Neural progenitor cell (in vitro differentiated cells): ENCODE measurements around the gene CCDC117.
"Not testable (repeated sequence)": the region's sequence is repeated elsewhere in the genome, so short reads cannot be mapped to it uniquely, and the experiment has no call there.

Experiments
- CTCF ChIP-seq: fragments of 200-600 bp; sonication (generic); IDR thresholded peaks from 2 replicates; pipeline ENCODE4 v1.5.1; 2017; ENCODE audit warnings: antibody characterized with exemption, mild to moderate bottlenecking
- EZH2 ChIP-seq: fragments of 200-600 bp; sonication (generic); IDR thresholded peaks from 2 replicates; pipeline ENCODE4 v1.6.1; 2017; ENCODE audit warnings: antibody characterized with exemption, mild to moderate bottlenecking, moderate library complexity
- EZH2phosphoT487 ChIP-seq: fragments of 200-600 bp; sonication (generic); IDR thresholded peaks from 2 replicates; pipeline ENCODE4 v1.6.1; 2017; ENCODE audit warnings: antibody characterized with exemption

DNA sequence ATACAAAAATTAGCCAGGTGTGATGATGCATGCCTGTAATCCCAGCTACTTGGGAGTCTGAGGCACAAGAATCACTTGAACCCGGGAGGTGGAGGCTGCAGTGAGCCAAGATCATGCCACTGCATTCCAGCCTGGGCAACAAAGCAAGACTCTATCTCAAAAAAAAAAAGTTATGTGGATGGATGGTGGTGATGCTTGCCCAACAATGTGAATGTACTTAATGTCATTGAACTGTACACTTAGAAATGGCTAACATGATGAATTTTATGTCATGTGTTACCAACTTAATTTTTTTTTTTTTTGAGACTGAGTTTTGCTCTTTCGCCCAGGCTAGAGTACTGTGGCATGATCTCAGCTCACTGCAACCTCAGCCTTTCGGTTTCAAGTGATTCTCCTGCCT is 18.0 kb upstream of the CCDC117 start:
- not testable (repeated sequence) for TF ChIP-seq CTCF, EZH2phosphoT487, EZH2
